ENCODE results near the gene RAET1E.
"Not testable (repeated sequence)": the region's sequence is repeated elsewhere in the genome, so short reads cannot be mapped to it uniquely, and the experiment has no call there.

Gene RAET1E, protein sequence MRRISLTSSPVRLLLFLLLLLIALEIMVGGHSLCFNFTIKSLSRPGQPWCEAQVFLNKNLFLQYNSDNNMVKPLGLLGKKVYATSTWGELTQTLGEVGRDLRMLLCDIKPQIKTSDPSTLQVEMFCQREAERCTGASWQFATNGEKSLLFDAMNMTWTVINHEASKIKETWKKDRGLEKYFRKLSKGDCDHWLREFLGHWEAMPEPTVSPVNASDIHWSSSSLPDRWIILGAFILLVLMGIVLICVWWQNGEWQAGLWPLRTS

DNA sequence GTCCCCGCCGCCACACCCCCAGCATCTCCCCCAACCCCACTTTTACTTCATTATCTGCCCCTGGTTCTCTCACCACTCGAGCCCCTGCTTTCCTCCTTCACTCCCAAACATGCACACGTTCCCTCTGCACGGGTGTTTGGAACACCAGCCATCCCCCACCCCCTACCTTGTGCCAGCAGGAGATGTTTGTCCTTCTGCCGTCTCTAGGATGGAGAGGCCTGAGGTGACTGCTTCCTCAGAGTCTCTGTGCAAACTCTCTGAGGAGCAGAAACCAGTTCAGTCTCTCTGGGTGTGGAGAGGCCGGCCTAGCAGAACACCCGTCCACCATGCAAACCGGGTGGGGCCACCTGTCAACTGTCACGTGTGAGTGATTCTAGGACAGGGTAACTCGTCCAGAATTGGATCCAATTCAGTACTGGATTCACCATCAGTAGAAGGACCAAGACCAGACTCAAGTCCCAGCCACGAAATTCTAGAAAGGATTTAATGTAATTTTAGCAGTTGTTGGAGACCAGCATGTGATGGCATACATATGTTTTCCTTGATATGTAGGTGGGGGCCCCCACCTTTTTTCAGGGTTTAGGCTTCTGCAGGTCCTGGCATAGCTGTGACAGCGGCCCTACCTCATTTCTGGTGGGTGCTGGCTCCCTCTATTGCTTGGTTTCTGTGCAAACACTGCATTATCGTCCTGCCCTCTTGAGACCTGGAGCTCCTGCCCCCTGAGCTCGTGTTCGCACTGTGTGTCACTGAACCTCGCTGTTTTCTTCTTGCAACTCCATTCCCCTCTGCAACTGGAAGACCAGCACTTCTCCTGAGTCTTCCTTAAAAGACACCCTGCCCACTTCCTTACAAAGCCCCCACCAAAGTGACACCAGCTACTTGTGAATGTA, at the start of gene RAET1E:
RAET1E (minus strand) TSS at position 259 of the 890 bp plus-strand sequence. CDS start 7,212 bp downstream, outside the sequence.
- TF ChIP-seq FOXM1 (IDR thresholded peaks at IDR 0.05; ENCODE audit: borderline replicate concordance) (no peak), ELF4 (IDR thresholded peaks at IDR 0.05) (no peak), LEF1 (IDR thresholded peaks at IDR 0.05; ENCODE audit: borderline replicate concordance) (no peak), NFRKB (IDR thresholded peaks at IDR 0.05) (no peak)
- ChIA-PET CTCF (interaction anchor here (0.6 to 1.1 kb wide), 5 partner anchors 15 to 58 kb away, joined by 3 to 4 read pairs (median 4); no protein-coding TSS in a partner anchor), POLR2A (interaction anchor here (1.0 kb wide), 1 partner anchor 180 kb away, joined by 3 read pairs; no protein-coding TSS in a partner anchor)
- DNase-seq (ENCODE audit: extremely low spot score): peak; percentile 17

DNA sequence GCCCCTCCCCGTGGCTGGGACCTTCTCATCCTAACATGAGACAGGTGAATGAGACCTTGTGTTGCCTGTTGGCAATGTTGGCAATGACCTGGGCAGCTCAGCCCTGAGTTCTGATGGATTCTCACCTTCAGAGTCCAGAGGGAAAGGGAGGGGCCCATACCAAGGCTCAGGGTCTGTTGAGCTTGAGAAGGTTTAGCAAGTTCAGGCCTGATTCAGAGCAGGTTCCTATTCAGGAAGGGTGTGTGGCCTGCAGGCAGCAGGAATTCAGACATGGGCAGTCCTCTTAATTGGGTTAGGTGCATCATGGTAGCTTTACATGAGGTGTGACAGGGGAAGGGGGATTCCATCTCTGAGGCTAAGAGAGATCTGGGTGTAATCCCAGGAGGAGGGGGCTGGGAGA, 49.6 kb upstream of the RAET1E start:
- CTCF ChIA-PET; POLR2A ChIA-PET; DNase-seq (ENCODE audit: extremely low spot score): not testable (repeated sequence)

DNA sequence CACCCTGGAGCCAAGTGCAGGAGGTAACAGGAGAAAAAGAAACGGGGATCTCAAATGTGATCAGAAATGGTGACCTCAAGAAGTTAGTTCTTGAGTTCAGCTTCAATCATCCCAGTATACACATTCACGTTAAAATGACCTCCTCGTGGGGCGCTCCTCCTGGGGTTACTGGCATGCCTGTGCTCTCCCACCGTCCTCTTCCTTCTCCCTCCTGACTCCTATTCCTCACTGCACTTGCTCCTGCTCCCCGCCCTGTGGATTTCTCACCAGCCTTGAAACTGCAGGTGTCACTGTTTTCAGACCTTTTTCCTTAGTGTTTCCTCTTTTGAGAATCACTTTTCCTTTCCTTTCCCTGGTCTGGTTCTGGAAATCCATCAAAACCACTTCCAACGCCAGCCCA, 48.7 kb upstream of the RAET1E start:
- POLR2A ChIA-PET; DNase-seq (ENCODE audit: extremely low spot score); CTCF ChIA-PET: not testable (repeated sequence)

DNA sequence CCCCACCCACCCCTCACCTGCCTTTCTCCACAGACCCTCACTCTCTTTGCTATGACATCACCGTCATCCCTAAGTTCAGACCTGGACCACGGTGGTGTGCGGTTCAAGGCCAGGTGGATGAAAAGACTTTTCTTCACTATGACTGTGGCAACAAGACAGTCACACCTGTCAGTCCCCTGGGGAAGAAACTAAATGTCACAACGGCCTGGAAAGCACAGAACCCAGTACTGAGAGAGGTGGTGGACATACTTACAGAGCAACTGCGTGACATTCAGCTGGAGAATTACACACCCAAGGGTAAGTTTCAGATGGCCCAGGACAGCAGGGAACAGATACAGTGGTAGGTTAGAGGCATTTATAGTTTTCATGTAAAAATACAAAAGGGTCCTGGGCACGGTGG, 47.4 kb upstream of the RAET1E start:
- CTCF ChIA-PET; POLR2A ChIA-PET; DNase-seq (ENCODE audit: extremely low spot score): not testable (repeated sequence)

DNA sequence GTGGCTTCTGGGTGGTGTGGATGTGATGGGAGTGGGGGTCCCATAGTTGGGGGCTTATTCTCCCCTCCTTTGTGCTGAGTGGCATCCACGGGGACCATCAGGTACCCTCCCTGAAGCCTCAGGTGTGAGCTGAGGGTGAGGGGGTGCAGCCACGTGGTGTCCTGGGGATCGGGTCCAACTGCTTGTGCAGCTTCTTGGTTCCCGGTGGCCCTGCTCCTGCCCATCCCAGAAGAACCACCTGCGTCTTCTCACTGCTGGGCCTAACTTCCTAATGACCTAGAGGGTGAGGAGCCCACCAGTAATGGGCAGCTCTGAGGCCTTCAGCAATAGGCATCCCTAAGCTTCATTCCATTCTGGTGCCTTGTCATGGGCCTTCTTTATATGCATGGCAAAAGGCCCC, 45.4 kb upstream of the RAET1E start:
- POLR2A ChIA-PET; DNase-seq (ENCODE audit: extremely low spot score); CTCF ChIA-PET: not testable (repeated sequence)

DNA sequence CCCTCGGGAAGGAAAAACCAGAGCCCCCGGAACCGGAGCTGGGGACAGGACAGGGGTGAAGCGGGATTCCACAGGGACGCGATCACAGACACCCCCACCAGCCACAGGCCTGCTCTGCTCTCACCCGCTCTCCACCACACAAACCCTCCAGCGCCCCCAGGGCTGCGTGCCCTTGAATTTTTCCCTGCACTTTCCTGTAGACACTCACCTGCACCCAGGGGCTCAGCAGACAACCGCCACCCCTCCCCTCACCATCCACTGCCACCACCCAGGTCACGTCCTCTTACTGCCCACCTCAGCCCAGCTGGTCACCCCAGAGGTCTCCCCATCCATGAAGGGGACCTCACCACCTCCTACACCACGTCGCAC, 44.5 kb upstream of the RAET1E start:
- CTCF ChIA-PET: no interaction called here
- DNase-seq (ENCODE audit: extremely low spot score): peak; percentile 28
- TF ChIP-seq LEF1 (IDR thresholded peaks at IDR 0.05; ENCODE audit: borderline replicate concordance) (no peak), HDGF (IDR thresholded peaks at IDR 0.05; ENCODE audit: borderline replicate concordance) (no peak), FOXK2 (IDR thresholded peaks at IDR 0.05) (no peak), L3MBTL2 (conservative IDR thresholded peaks at IDR 0.05) (no peak), BHLHE40 (IDR thresholded peaks at IDR 0.05; ENCODE audit: borderline replicate concordance) (no peak), ELF4 (IDR thresholded peaks at IDR 0.05) (no peak), FOXM1 (IDR thresholded peaks at IDR 0.05; ENCODE audit: borderline replicate concordance) (no peak), CTBP1 (IDR thresholded peaks at IDR 0.05; ENCODE audit: borderline replicate concordance) (no peak), SUZ12 (IDR thresholded peaks at IDR 0.05) (no peak), ARNT (IDR thresholded peaks at IDR 0.05) (no peak), FOXA1 (IDR thresholded peaks at IDR 0.05) (no peak), NFRKB (IDR thresholded peaks at IDR 0.05) (no peak), SP1 (IDR thresholded peaks at IDR 0.05) (no peak), TARDBP (IDR thresholded peaks at IDR 0.05) (no peak), ZNF384 (IDR thresholded peaks at IDR 0.05) (no peak)
- TF ChIP-seq, protein P1, sequence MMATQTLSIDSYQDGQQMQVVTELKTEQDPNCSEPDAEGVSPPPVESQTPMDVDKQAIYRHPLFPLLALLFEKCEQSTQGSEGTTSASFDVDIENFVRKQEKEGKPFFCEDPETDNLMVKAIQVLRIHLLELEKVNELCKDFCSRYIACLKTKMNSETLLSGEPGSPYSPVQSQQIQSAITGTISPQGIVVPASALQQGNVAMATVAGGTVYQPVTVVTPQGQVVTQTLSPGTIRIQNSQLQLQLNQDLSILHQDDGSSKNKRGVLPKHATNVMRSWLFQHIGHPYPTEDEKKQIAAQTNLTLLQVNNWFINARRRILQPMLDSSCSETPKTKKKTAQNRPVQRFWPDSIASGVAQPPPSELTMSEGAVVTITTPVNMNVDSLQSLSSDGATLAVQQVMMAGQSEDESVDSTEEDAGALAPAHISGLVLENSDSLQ (IDR thresholded peaks at IDR 0.05): no peak
- POLR2A ChIA-PET: no interaction called here

DNA sequence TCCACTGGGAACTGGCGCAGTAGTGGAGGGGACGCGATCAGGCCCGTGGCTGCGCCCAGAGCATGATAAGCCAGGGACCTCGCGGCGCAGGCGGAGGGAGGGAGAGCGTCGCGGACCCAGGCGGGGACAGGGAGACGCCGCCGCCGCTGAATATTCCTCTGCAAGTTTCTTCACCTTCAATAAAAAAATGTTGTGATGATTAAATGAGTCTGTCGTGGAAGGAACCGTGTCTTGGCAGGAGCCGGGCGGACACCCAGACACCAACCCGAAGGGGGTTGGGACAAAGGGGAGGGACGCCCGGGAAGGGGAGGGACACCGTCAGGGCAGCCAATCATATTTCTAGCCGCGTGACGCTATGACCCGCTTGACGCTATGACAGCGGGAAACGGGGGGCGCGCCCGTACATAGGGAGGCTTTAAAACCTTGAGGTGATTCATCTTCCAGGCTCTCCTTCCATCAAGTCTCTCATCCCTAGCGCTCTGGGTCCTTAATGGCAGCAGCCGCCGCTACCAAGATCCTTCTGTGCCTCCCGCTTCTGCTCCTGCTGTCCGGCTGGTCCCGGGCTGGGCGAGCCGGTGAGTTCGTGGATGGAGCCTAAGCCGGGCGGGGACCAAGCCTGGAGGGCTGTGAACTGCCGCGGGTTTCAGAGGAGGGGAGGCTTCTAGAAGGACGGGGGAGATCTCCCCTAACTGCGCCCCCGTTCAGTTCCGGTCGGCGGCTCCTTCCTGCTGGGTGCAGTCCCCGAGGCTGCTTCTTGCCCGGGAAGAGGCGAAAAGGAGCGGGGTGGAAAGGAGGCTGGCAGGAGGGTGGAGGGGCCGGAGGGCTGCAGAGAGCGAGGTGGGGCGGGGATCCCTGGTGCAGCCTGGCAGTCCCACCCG, 43.9 kb upstream of the RAET1E start, which contains the start of gene ULBP2:
ULBP2 (plus strand) TSS at position 432 of the 878 bp plus-strand sequence; CDS start at position 491, 59 bp downstream.
- TF ChIP-seq TARDBP (IDR thresholded peaks at IDR 0.05) (no peak), ZNF384 (IDR thresholded peaks at IDR 0.05) (no peak), ELF4 (IDR thresholded peaks at IDR 0.05) (no peak), SP1 (IDR thresholded peaks at IDR 0.05) (no peak), SUZ12 (IDR thresholded peaks at IDR 0.05) (no peak), ARNT (IDR thresholded peaks at IDR 0.05) (no peak), L3MBTL2 (conservative IDR thresholded peaks at IDR 0.05) (peak; percentile 93), BHLHE40 (IDR thresholded peaks at IDR 0.05; ENCODE audit: borderline replicate concordance) (no peak)
- TF ChIP-seq, protein P1 (IDR thresholded peaks at IDR 0.05): peak; percentile 88
- DNase-seq (ENCODE audit: extremely low spot score): peak; percentile 94
- POLR2A ChIA-PET: no interaction called here
- CTCF ChIA-PET: interaction anchor here (1.0 kb wide), 1 partner anchor 129 kb away, joined by 3 read pairs; no protein-coding TSS in a partner anchor

Data from HEK293T (cell line).